GM12892 (cell line): ENCODE data around the gene ZNF407.

Experiments used
- DNase-seq: peaks from one replicate; pipeline ENCODE4 v3.0.0; 2011; ENCODE audit not compliant: insufficient read length
- FAIRE-seq: peaks from 2 replicates; lab custom pipeline; 2011; peaks lifted over from hg19 to GRCh38; lab: Jason Lieb, UNC
- POLR2A ChIP-seq: IDR thresholded peaks from 2 replicates; pipeline ENCODE4 v1.6.1; 2011; ENCODE audit warnings: low read depth, low read length, control low read depth
- POLR2AphosphoS5 ChIP-seq: IDR thresholded peaks from 2 replicates; pipeline ENCODE4 v1.6.1; 2011; ENCODE audit warnings: low read depth, low read length, control low read depth
- TAF1 ChIP-seq: IDR thresholded peaks from 2 replicates; pipeline ENCODE4 v1.6.1; 2011; ENCODE audit warnings: low read depth, mild to moderate bottlenecking, control low read depth, low read length, borderline replicate concordance

ZNF407 gene

DNA sequence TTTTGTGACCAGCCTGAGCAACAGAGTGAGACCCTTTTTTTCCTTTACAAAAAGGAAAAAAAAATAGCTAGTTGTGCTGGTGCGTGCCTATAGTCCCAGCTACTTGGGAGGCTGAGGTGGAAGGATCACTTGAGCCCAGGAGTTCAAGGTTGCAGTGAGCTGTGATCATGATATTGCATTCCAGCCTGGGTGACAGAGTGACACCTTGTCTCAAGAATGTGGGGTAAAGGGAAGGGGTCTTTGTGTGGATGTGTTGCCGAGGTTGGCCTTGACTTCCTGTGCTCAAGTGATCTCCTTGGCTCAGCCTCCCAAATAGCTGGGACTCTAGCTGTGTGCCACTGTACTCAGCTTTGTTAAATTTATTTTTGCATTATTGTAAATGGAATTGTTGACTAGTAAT, 120.6 kb downstream of the ZNF407 start:
- DNase-seq (no peak), FAIRE-seq (no peak)
- TF ChIP-seq POLR2AphosphoS5: no peak
- no peak for TF ChIP-seq TAF1
- TF ChIP-seq POLR2A: no peak

DNA sequence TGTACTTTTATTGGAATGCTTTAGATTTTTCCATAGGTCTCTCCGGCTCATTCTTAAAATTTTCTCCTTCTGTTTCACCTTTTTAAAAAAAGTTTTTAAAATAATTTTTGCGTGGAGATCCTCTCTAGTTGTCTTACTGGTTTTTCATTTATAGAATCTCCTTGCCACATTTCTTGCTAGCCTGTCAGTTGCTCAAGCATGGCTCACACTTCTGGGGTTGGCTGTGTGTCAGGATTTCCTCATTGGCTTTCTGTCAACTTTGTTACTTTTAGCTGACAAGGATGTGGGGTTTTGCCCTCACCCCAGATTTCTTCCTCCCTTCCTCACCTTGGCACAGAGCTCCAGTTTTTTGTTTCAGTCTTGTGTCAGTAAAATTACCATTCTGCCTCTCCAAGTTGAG, 124.6 kb downstream of the ZNF407 start:
- DNase-seq (no peak), FAIRE-seq (no peak)
- TF ChIP-seq POLR2A (no peak), TAF1 (no peak), POLR2AphosphoS5 (no peak)

DNA sequence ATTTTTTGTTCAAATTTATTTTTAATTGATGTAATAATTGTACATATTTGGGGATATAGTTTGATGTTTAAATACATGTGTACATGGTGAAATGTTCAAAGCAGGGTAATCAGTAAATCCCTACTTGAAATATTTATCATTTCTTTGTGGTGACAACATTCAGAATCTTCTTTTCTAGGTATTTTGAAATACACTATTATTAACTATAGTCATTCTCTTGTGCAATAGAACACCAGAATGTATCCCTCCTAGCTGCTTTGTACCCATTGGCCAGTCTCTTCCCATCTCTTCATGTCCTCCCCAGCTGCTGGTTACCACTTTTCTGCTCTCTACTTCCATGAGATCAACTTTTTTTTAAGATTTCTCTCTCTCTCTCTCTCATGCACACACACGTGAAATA, 126.5 kb downstream of the ZNF407 start:
- FAIRE-seq (no peak), DNase-seq (no peak)
- TF ChIP-seq TAF1 (no peak), POLR2A (no peak), POLR2AphosphoS5 (no peak)

DNA sequence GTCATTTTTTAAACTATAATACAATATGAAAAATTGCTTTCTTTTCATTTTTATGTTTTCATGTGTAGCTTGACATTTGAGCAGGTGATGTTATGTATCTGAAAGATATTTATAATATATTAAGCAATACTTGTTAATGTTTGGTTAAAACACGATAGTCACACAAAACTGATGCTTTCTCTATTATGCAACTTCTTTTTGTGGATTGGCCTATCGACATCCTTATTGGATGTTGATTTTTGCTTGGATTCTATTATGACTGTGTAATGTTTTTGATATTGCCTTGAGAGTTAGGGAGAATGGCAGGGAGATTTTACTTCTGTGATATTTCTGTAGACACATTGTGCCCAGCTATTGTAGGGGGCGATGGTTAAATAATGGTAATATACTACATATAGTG, 128.0 kb downstream of the ZNF407 start:
- FAIRE-seq: no peak
- TF ChIP-seq TAF1 (no peak), POLR2AphosphoS5 (no peak), POLR2A (no peak)
- DNase-seq: no peak

- TF ChIP-seq POLR2A (no peak), POLR2AphosphoS5 (no peak), TAF1 (no peak)
- FAIRE-seq (no peak), DNase-seq (no peak)
Measured at GRCh38 chr18:74728586-74728985, 130.9 kb downstream of the ZNF407 start.

DNA sequence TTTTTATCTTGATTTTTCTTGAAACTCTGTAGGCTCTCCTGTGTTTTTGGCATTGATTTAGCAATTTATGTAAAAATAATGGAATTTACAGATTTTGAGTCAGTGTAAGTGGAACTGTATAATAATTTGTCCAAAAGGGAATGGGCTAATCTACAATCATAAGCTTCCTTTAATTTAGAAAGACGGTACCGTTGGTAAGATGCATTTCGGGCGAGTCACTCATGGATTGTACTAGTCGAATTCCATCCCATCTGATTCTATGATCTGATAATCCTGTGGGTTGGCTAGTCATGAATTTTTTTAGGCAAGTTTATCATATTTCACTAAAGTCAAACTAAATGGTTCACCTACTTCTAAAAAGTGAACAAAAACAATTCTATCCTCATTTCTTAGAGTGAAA, 133.4 kb downstream of the ZNF407 start:
- no peak for DNase-seq
- no peak for FAIRE-seq
- TF ChIP-seq TAF1 (no peak), POLR2AphosphoS5 (no peak), POLR2A (no peak)

DNA sequence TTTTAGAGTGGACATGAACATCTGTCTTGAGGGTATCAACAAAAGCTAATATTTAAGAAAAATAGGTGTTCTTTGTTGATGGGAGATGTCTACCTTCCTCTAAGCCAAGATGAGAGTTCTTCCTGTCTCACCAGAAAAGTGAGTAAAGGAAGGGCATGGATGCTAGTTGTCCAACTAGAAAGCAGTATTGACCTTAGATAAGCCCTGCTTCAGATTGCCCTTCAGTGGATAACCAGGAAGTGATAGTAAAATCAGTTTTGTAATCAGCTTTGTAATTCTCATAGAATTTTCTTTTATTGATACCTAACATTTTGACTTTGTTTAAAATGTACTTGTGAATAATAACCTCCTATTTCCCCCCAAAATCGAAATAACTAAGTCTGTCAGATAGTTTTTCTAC, 134.7 kb downstream of the ZNF407 start:
- DNase-seq (no peak), FAIRE-seq (no peak)
- no peak for TF ChIP-seq TAF1

DNA sequence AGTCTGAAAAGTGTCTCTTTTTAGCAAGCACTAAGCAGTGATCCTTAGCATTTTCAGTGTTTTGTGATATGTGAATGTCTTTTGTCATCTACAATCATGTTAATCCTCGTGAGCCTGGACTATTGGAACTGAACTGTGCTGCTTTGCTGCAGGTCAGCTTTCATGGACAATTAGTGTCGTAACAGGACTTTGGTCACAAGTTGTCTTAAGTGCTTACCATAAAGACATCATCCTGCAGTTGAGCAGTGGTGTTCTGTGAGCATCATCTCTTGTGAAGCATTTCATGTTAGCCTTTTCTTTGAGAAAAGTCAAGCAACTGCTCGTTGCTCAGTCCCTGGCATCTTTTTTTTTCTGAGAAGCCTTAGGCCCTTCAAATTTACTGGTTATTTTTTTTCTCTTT, 135.9 kb downstream of the ZNF407 start:
- no peak for TF ChIP-seq POLR2AphosphoS5
- no peak for TF ChIP-seq POLR2A
- no peak for TF ChIP-seq TAF1
- FAIRE-seq: no peak
- DNase-seq: no peak

- TF ChIP-seq POLR2AphosphoS5: no peak
- FAIRE-seq: no peak
- no peak for DNase-seq
Measured at GRCh38 chr18:74734013-74734444, 136.4 kb downstream of the ZNF407 start.

GRCh38 chr18:74739926-74740325, 142.3 kb downstream of the ZNF407 start:
- TF ChIP-seq POLR2AphosphoS5 (no peak), TAF1 (no peak), POLR2A (no peak)
- FAIRE-seq: no peak
- DNase-seq: no peak

GRCh38 chr18:74742573-74743243, 145.0 kb downstream of the ZNF407 start:
- no peak for DNase-seq
- no peak for FAIRE-seq
- TF ChIP-seq POLR2AphosphoS5: no peak
- TF ChIP-seq POLR2A: no peak
- TF ChIP-seq TAF1: no peak

DNA sequence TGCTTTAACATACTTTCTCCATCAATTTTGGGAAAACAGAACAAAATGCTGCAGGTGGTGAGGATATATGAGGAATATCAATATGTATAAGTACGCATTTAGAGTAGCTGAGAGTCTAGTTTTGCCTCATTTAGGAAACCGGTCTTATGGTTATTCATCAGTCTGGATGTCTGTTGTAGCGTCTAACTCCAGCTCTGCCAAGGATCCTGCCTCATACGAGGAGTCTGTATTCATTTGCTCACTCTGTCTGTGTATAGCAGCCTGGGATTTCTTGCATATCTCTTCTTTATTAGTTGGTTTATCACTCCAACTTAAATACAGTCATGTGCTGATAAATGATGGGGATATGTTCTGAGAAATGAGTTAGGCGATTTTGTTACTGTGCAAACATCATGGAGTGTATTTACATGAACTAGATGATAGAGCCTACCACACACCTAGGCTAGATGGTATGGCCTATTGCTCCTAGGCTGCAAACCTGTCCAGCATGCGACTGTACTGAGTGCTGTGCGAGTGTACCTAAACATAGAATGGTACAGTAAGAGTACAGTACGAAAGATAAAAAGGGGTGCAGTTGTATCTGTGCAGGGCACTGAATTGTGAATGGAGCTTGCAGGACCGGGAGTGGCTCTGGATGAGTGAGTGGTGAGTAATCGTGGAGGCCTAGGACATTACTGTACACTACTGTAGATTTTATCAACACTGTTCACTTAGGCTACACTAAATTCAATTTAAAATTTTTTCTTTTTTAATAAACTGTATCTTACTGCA, 148.1 kb downstream of the ZNF407 start:
- TF ChIP-seq TAF1 (no peak), POLR2AphosphoS5 (no peak), POLR2A (no peak)
- DNase-seq: no peak
- peak; percentile 21 for FAIRE-seq

GRCh38 chr18:74748809-74749208, 151.1 kb downstream of the ZNF407 start:
- FAIRE-seq (no peak), DNase-seq (no peak)
- no peak for TF ChIP-seq TAF1
- no peak for TF ChIP-seq POLR2A
- TF ChIP-seq POLR2AphosphoS5: no peak

GRCh38 chr18:74758995-74759394, 161.3 kb downstream of the ZNF407 start:
- DNase-seq: no peak
- TF ChIP-seq POLR2A: no peak
- no peak for TF ChIP-seq POLR2AphosphoS5
- TF ChIP-seq TAF1: no peak
- no peak for FAIRE-seq
